HG03139 (cell line): ENCODE results near the gene ABL2.
"Not testable (repeated sequence)": the region's sequence is repeated elsewhere in the genome, so short reads cannot be mapped to it uniquely, and the experiment has no call there.

ENCODE experiments used
- ATAC-seq: cut with Tn5 transposase; IDR thresholded peaks from one replicate; pipeline ENCODE4 v1.9.1; 2021; ENCODE audit not compliant: unreplicated experiment

The ABL2 gene

GRCh38 chr1:179217943-179218507 is 11.5 kb downstream of the ABL2 start:
- no peak for ATAC-seq

GRCh38 chr1:179213317-179213716 is 16.2 kb downstream of the ABL2 start:
- not testable (repeated sequence) for ATAC-seq

GRCh38 chr1:179208681-179209477 is 20.6 kb downstream of the ABL2 start:
- no peak for ATAC-seq

- ATAC-seq: no peak
These were observed 22.7 kb downstream of the ABL2 start for GRCh38 chr1:179206812-179207211.

- no peak for ATAC-seq
These were observed 24.2 kb downstream of the ABL2 start for GRCh38 chr1:179205284-179205683.

- no peak for ATAC-seq
These were observed 27.3 kb downstream of the ABL2 start for GRCh38 chr1:179202161-179202560.

- ATAC-seq: no peak
These were observed 28.9 kb downstream of the ABL2 start for GRCh38 chr1:179200586-179200985.

- ATAC-seq: no peak
These were observed 31.7 kb downstream of the ABL2 start for GRCh38 chr1:179197690-179198297.

GRCh38 chr1:179195857-179196256 is 33.6 kb downstream of the ABL2 start:
- not testable (repeated sequence) for ATAC-seq

- no peak for ATAC-seq
These were observed 34.1 kb downstream of the ABL2 start for GRCh38 chr1:179195376-179195775.

GRCh38 chr1:179194068-179194537 is 35.4 kb downstream of the ABL2 start:
- ATAC-seq: no peak

- no peak for ATAC-seq
These were observed 38.6 kb downstream of the ABL2 start for GRCh38 chr1:179190861-179191260.

- ATAC-seq: no peak
These were observed 41.6 kb downstream of the ABL2 start for GRCh38 chr1:179187735-179188471.

- ATAC-seq: no peak
These were observed 42.4 kb downstream of the ABL2 start for GRCh38 chr1:179187043-179187442.

GRCh38 chr1:179184403-179184802 is 45.1 kb downstream of the ABL2 start:
- no peak for ATAC-seq

- ATAC-seq: no peak
These were observed 45.6 kb downstream of the ABL2 start for GRCh38 chr1:179183857-179184256.

GRCh38 chr1:179178950-179179349 is 50.5 kb downstream of the ABL2 start:
- ATAC-seq: no peak

- no peak for ATAC-seq
These were observed 51.3 kb downstream of the ABL2 start for GRCh38 chr1:179178183-179178582.

GRCh38 chr1:179177615-179178014 is 51.9 kb downstream of the ABL2 start:
- ATAC-seq: no peak

GRCh38 chr1:179177182-179177581 is 52.3 kb downstream of the ABL2 start:
- ATAC-seq: no peak
